T-helper 17 cell (primary cell): ENCODE results near the gene PRPF40B. TPM values are rescaled to one million over a fixed set of nuclear protein-coding genes. Genes with fewer than 3 reads are reported as not detected.

Experiments
- ATAC-seq: fragments of 150-1000 bp; cut with Tn5 transposase; 2 replicates; pipeline ENCODE4 v1.10.0; 2021; ENCODE audit warnings: mild to moderate bottlenecking, moderate library complexity
- DNase-seq, 3 donors: peaks; one replicate each; pipeline versions ENCODE4 v3.0.0 to v3.0.0-alpha.2; 2020 to 2021
- H3K9me3 ChIP-seq: one replicate; pipeline ENCODE4 v1.7.0; 2013; ENCODE audit warnings: low read length, mild to moderate bottlenecking; ENCODE audit not compliant: control insufficient read depth, poor library complexity, severe bottlenecking
- H3K27ac Mint-ChIP-seq: one replicate; pipeline ENCODE4 v1.8.0; 2022; ENCODE audit warnings: mild to moderate bottlenecking, moderate library complexity, mixed read lengths
- H3K27me3 Mint-ChIP-seq: one replicate; pipeline ENCODE4 v1.8.0; 2022; ENCODE audit warnings: mixed read lengths
- H3K36me3 Mint-ChIP-seq: one replicate; pipeline ENCODE4 v1.8.0; 2022; ENCODE audit warnings: low read depth, mixed read lengths
- H3K4me1 Mint-ChIP-seq: one replicate; pipeline ENCODE4 v1.8.0; 2022; ENCODE audit warnings: mild to moderate bottlenecking, mixed read lengths
- H3K4me3 Mint-ChIP-seq: one replicate; pipeline ENCODE4 v1.8.0; 2022; ENCODE audit warnings: mild to moderate bottlenecking, moderate library complexity, mixed read lengths
- total RNA-seq, 4 donors: library from RNA in 2 of 4; stranded (reverse) in 2 of 4; gene quantifications; one replicate each; pipeline ENCODE4 v1.2.3 and lab custom pipeline; 2022 to 2026

The PRPF40B gene
- total RNA-seq, 2 donors from 2014 or later: 5.6 to 7.1 TPM

DNA sequence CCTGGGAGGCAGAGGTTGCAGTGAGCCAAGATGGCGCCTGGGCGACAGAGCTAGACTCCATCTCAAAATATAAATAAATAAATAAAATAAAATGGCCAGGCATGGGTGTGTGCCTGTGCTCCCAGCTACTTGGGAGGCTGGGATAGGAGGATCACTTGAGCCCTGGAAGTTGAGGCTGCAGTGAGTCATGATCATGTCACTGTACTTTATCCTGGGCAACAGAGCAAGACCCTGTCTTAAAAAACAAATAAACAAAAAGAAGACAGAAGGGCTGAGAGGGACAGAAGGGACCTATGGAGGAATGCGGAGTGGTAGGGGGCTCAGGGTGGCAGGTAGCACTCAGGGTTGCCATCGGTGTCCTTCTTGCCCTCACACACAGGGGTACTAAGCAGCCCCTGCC is 40.8 kb downstream of the PRPF40B start:
- H3K4me1 Mint-ChIP-seq: peaks cover 48% of the 10 kb centered on the region
- H3K27ac Mint-ChIP-seq: peak overlapping the region; percentile 97
- H3K27me3 Mint-ChIP-seq: no peaks in the 10 kb centered on the region
- peaks cover 2% of the 10 kb centered on the region for H3K36me3 Mint-ChIP-seq
- DNase-seq (no peak), ATAC-seq (no peak)
- no peak overlapping the region for H3K4me3 Mint-ChIP-seq
- no peaks in the 10 kb centered on the region for H3K9me3 ChIP-seq

DNA sequence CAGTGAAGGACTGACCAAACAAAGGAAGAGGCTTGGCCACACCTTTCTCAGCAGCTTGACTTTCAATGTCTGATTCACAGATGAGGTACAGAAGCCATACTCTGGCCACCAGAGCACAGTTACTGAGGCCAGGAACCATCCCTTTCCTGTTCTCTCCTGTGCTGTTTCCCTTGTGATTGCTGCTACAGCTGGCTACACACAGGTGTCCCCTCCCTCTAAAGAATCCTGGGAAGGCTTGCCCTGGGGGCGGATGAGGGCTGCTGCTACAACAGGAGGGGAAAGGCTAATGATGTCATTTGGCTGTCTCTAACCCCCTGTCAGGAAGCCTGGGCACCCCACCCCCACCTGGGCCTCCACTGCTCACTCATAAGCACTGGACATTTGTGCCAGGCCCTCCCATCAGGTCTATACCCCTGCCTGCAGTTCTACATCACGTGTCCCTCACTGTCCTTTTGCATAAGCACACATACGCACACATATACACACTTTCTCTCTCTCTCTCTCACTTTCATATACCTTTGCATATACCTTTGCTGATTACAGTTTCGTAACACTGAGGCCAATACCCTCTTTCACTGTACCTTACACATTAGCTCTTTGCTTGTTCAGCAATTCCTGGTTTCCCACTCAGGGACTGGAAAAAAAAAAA is 41.4 kb downstream of the PRPF40B start:
- H3K36me3 Mint-ChIP-seq: peaks cover 2% of the 10 kb centered on the region
- peak overlapping the region; percentile 66 for H3K4me3 Mint-ChIP-seq
- no peaks in the 10 kb centered on the region for H3K27me3 Mint-ChIP-seq

DNA sequence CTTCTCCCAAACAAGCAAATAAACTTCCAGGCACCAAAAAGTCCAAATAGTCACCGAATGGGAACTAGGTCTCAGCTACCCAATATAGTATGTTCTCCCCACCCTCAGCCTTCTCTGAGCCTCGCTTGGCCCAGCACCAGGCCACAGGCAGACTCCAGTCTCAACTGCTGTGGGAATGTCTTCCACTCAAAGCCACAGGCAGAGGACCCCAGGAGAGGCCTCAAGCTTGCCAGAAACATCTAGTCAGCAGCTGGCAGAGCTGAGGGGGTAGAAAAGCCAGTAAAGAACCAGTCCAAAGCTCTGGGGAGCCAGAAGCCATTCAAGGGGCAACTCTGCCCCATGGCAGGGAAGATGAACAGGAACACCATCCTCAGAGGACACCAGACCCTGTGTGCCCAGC is 42.0 kb downstream of the PRPF40B start:
- H3K4me3 Mint-ChIP-seq: no peak overlapping the region
- H3K36me3 Mint-ChIP-seq: peaks cover 2% of the 10 kb centered on the region
- ATAC-seq: no peak

More for the DNA sequence above, 41.4 kb downstream of the PRPF40B start:
- H3K9me3 ChIP-seq: no peaks in the 10 kb centered on the region
- peaks cover 49% of the 10 kb centered on the region for H3K4me1 Mint-ChIP-seq
- H3K27ac Mint-ChIP-seq: peak overlapping the region; percentile 97
- no peak for DNase-seq
- no peak for ATAC-seq

DNA sequence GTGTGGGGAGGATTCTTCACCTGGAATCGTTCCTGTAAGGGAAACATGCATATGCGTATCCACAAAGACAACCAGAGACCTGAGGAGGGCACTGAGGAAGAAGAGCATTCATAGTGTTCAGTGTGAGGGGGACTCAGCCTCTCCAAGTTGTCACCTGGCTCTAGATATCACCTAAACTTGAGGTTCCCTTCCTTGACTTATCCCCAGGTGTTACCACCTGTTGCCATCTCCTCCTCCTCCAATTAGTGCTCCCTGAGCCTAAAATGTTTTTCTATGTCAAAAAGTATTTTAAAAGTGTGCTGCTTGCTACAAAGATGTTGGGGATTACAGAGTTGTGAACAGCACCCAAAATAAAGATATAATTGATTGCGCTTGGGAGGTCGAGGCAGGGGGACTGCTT is 42.8 kb downstream of the PRPF40B start:
- no peaks in the 10 kb centered on the region for H3K9me3 ChIP-seq
- peaks cover 57% of the 10 kb centered on the region for H3K4me1 Mint-ChIP-seq
- peaks cover 2% of the 10 kb centered on the region for H3K36me3 Mint-ChIP-seq
- DNase-seq (no peak), ATAC-seq (no peak)
- H3K4me3 Mint-ChIP-seq: no peak overlapping the region
- peak overlapping the region; percentile 97 for H3K27ac Mint-ChIP-seq
- H3K27me3 Mint-ChIP-seq: no peaks in the 10 kb centered on the region

More for the DNA sequence above, 42.0 kb downstream of the PRPF40B start:
- peaks cover 55% of the 10 kb centered on the region for H3K4me1 Mint-ChIP-seq
- peak overlapping the region; percentile 97 for H3K27ac Mint-ChIP-seq
- no peak for DNase-seq
- no peaks in the 10 kb centered on the region for H3K27me3 Mint-ChIP-seq
- H3K9me3 ChIP-seq: no peaks in the 10 kb centered on the region

DNA sequence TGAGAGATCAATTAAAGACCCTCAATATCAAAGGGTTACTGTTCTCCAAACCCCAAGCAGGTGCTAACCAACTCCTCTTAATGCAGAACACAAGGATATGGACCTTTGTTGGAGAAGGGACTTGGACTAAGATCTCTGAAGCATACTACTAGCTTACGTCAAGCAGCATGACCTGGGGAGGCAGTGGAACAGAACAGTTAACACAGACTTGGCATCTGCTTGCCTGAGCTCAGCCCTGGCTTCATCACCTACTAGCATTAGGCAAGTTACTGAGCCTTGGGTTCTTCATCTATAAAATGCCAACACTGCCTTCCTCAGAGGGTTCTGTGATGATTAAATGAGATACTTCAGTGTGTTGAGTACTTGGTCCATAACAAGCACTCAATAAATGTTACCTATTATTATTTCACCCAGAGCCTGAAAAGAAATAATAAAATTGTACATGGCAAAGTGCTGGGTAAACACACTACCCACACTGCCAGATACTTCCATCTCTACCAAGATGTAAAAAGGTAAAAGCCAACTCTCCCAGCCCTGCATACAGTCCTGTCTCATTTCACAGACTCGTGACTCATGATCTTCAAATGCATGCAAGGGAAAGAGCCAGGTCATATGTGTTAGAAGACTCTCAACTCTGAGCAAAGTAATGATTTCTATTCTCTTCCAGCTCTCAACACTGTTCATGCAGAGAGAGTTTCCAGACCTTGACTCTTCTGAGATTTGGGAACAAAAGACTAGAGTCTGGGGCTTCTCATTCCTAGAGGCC is 44.1 kb downstream of the PRPF40B start:
- DNase-seq: no peak
- H3K36me3 Mint-ChIP-seq: no peaks in the 10 kb centered on the region
- no peak overlapping the region for H3K4me3 Mint-ChIP-seq
- H3K9me3 ChIP-seq: no peaks in the 10 kb centered on the region
- peak overlapping the region; percentile 98 for H3K27ac Mint-ChIP-seq
- ATAC-seq: no peak
- no peaks in the 10 kb centered on the region for H3K27me3 Mint-ChIP-seq
- H3K4me1 Mint-ChIP-seq: peaks cover 54% of the 10 kb centered on the region

DNA sequence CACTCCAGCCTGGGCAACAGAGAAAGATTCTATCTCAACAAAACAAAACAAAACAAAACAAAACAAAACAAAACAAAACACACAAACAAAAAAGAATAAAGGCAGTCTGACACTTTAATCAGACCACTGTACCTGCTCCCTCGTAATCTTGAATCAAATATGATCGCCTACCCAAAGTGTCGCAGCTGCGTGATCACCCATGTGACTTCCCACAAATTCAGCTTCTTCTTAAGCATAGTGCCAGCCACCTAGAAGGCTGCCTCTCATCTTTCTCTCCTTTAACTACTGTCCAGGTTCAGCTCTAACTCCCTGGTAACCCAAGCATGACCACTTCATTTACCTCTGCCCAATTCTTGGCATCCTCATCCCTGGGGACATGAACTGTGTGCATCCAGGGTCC is 46.4 kb downstream of the PRPF40B start:
- ATAC-seq (no peak), DNase-seq (no peak)
- Mint-ChIP-seq H3K27ac (peak overlapping the region; percentile 98), H3K36me3 (no peaks in the 10 kb centered on the region), H3K4me3 (no peak overlapping the region), H3K27me3 (no peaks in the 10 kb centered on the region), H3K4me1 (peaks cover 50% of the 10 kb centered on the region)
- H3K9me3 ChIP-seq: no peaks in the 10 kb centered on the region

DNA sequence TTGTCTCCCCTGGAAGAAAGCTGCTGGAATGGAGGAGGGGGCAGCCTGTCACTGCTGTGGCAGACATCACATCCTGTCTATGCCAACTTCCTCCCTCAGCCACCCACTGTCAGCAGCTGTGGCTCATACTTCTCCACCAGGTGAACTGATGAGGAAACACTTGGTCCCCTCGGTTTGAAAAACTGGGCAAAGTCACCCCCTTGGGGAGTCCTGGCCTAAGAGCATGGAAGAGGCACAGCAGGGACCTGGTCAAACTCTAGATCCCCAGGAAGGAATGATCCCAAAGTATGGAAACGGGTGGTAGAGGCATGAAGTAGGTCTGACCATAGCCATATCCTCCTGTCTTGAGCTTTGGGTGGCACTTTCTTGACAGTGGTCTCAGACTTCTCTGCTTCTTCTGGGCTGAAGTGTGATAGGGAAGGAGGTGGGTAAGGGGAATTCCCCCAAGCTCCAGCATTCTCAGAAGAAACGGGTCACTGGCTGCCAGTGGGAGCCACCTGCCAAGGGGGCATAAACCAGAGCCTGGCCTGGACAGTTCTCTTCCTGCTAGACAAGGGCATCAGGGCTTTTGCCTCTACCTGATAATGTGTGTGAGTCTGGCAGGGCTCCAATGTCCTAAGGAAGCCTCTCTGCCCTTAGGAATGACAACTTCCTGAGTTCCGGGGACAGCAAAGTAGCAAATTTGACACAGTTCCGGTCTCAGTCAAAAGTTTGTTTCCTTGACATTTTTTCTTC is 47.8 kb downstream of the PRPF40B start:
- peak; percentile 94 for ATAC-seq
- H3K36me3 Mint-ChIP-seq: no peaks in the 10 kb centered on the region
- H3K27me3 Mint-ChIP-seq: no peaks in the 10 kb centered on the region

DNA sequence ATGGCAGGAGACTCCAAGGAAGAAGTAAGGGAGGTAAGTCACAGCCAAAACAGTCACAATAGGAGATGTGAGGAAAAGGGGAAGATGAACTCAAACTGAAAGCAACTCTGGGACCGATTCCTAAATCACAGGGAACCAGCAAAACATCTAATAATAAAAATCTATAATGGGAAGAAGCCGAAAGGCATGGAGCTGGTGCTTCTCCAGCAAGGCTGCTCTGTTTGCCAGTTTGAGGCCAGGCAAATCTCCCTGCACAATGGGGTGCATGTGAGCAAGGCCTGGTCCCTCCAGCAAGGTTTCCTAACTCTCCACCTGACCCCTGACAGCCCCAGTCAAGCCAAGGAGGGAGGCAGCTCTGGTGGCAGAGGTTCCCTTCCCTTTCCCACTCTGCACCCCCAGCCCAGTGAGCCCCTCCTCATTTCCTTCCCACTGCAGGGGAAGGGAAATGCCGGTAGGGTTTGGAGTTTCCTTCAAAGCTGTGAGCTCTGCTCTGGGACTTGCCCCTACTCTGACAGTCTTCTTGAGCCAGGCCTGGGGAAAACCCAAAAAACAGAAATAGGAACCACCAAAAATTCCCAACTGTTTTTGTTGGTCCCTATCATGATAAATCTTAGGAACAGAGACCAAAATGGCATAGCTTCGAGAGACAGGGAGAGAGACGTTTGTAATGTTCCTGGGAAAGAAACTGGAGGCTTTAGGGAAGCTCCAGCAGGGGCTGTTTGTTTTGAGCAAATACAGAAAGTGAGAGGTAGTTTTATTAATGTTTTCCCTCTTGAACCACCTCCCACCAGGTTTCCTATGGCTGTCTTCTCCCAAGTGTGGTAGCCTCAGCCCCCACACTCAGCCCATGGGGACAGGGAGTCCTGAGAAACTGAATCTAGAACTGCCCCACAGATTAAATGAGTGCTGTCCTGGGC is 49.2 kb downstream of the PRPF40B start:
- H3K9me3 ChIP-seq: no peaks in the 10 kb centered on the region
- Mint-ChIP-seq H3K36me3 (no peaks in the 10 kb centered on the region), H3K4me1 (peaks cover 64% of the 10 kb centered on the region), H3K27ac (peak overlapping the region; percentile 98), H3K4me3 (peak overlapping the region; percentile 58), H3K27me3 (no peaks in the 10 kb centered on the region)
- DNase-seq (no peak), ATAC-seq (no peak)

More for the DNA sequence above, 47.8 kb downstream of the PRPF40B start:
- DNase-seq: peak; percentile 33 to 53 (median 46)
- Mint-ChIP-seq H3K4me1 (peaks cover 56% of the 10 kb centered on the region), H3K4me3 (peak overlapping the region; percentile 84), H3K27ac (peak overlapping the region; percentile 98)
- no peaks in the 10 kb centered on the region for H3K9me3 ChIP-seq

DNA sequence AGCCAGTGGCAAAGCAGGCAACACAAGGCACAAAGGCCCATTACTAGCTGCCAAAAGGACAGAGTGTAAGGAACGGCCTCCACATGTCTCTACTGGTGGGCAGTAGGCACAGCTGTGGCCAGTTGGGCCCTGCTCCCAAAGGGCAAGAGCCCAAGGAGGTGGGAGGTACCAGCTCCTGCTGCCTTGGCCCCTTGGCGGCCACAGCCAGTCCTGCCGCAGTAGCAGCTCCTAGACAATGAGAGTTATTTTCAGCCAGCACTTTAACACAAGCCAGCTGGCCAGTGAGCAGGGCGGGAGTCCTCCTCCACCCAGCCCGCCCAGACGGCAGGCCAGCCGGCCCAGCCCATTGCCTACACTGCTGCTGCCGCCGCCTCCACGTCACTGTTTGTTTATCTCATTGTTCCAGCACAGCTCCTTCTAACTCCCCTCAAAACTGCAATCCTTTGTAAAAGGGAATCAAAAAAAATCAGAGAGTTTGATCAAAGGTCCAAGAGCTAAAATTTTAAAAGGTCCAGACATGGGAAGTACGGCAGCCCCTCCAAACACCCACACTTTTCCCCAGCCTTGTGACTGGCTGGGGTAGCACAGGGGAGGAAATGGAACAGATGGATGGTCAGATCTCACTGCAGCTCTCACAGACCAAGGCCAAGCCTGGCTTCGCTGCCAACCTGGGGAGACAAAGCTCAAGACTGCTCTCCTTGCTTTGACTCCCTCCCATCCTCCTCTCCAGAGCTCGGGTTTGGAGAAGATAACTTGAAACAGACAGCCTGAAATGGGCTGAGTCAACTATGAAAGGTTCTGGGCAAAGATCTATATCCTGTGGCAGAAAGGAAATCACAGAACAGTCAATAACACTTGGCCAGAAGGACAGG is 50.3 kb downstream of the PRPF40B start:
- H3K9me3 ChIP-seq: no peaks in the 10 kb centered on the region
- Mint-ChIP-seq H3K4me3 (peak overlapping the region; percentile 73), H3K27me3 (no peaks in the 10 kb centered on the region), H3K27ac (peak overlapping the region; percentile 98), H3K4me1 (peaks cover 62% of the 10 kb centered on the region), H3K36me3 (no peaks in the 10 kb centered on the region)
- DNase-seq (no peak), ATAC-seq (no peak)

DNA sequence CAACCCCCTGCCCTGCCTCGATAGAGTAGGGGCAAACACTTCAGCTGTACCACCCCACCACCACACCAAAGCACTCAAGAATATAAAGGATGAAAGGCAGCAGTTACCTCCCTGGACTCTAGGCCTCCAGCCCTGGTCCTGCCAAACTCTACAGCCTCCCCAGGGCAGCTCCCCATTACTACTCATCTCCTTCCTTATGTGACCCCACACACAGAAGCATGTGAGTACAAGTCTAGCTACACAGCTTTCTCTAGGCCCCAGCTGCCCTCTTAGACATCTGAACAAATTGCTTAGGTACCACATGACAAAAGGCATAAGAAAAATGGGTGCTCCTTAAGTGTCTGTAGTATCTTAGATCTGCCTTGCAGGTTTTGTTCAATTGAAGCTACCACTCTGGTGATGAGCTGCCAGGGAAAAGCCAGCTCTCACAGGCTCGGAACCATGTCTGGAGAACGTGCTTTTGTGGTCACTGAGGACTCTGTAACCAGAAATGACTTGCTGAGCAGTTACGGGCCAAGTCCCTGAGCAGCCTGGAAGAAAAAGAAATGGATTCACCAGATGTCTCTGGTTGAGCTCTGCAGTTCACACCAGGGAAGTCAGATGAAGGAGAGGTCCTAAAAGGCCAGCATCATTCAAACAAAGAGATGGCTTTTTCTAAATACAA is 51.1 kb downstream of the PRPF40B start:
- no peaks in the 10 kb centered on the region for H3K9me3 ChIP-seq
- H3K27me3 Mint-ChIP-seq: no peaks in the 10 kb centered on the region
- no peak overlapping the region for H3K4me3 Mint-ChIP-seq
- ATAC-seq (no peak), DNase-seq (no peak)
- no peaks in the 10 kb centered on the region for H3K36me3 Mint-ChIP-seq
- H3K27ac Mint-ChIP-seq: peak overlapping the region; percentile 98
- H3K4me1 Mint-ChIP-seq: peaks cover 65% of the 10 kb centered on the region

DNA sequence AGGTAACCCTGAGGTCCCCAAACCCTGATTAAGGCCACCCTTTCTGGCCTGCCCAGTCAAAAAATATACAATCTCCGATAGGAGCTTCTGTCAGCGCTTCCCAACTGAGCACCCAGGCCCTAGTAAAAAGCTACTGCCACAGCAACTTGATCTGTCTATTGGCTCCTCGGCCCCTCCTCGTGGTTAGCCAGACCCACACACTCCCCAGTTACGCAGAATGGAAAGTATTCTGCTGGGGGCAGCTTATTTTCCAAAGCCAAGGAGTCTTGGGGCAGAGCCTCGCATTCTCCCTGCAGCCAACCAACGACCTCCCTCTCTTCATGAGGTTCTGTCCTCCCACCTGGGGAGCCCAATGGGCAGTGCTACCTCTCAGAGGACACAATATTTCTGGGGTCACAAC is 51.8 kb downstream of the PRPF40B start:
- Mint-ChIP-seq H3K4me3 (no peak overlapping the region), H3K36me3 (no peaks in the 10 kb centered on the region), H3K4me1 (peaks cover 60% of the 10 kb centered on the region), H3K27ac (peak overlapping the region; percentile 98), H3K27me3 (no peaks in the 10 kb centered on the region)
- DNase-seq (no peak), ATAC-seq (no peak)
- H3K9me3 ChIP-seq: no peaks in the 10 kb centered on the region
